Panc1 (cell line): ENCODE measurements around the gene WNK2. TPM values are rescaled to one million over a fixed set of nuclear protein-coding genes. Genes with fewer than 3 reads are reported as not detected.

ENCODE experiments used
- ATAC-seq: fragments of 200-7000 bp; cut with Tn5 transposase; 2 replicates; pipeline ENCODE4 v1.9.1; 2020; ENCODE audit warnings: mild to moderate bottlenecking, moderate library complexity
- BruUV-seq: library from RNA; stranded (reverse); fragments of 400-500 nt; replicated peaks from 2 replicates; lab custom pipeline; 2021; lab: Mats Ljungman, UMichigan
- CTCF ChIA-PET: fragments of 300-600 bp; sonication (Branson Sonifier 250); formaldehyde crosslinking; loops from one replicate; lab custom pipeline; 2022; ENCODE audit warnings: antibody characterized with exemption; lab: Charles Lee
- POLR2A ChIA-PET: fragments of 300-600 bp; sonication (Branson Sonifier 250); formaldehyde crosslinking; loops from one replicate; lab custom pipeline; 2022; ENCODE audit warnings: antibody characterized with exemption; lab: Charles Lee
- DNase-seq: peaks from one replicate; pipeline ENCODE4 v3.0.0-alpha.2; 2010; ENCODE audit warnings: low read depth, low spot score
- H3K27ac ChIP-seq: 2 replicates; pipeline ENCODE4 v1.5.1; 2011; ENCODE audit warnings: mild to moderate bottlenecking, low read length, inconsistent platforms
- H3K27me3 ChIP-seq: fragments of 200-500 bp; sonication (Bioruptor generic); 2 replicates; pipeline ENCODE4 v1.6.0; 2014; ENCODE audit warnings: low read length, inconsistent platforms; ENCODE audit not compliant: control insufficient read depth, insufficient read depth
- H3K36me3 ChIP-seq: fragments of 200-500 bp; sonication (Bioruptor generic); 2 replicates; pipeline ENCODE4 v1.5.1; 2014; ENCODE audit warnings: inconsistent platforms, mild to moderate bottlenecking, low read length, moderate library complexity; ENCODE audit not compliant: control insufficient read depth, insufficient read depth
- H3K4me1 ChIP-seq: 2 replicates; pipeline ENCODE4 v1.5.1; 2011; ENCODE audit warnings: inconsistent platforms, mild to moderate bottlenecking, low read length, moderate library complexity; ENCODE audit not compliant: control insufficient read depth, insufficient read depth
- H3K4me3 ChIP-seq, 2 experiments: 2 replicates each; pipeline ENCODE4 v1.5.1; 2011 to 2012; ENCODE audit warnings: low read depth in 2 of 2, low read length in 2 of 2, mild to moderate bottlenecking in 2 of 2, inconsistent platforms in 1 of 2, moderate library complexity in 1 of 2
- H3K9me3 ChIP-seq: fragments of 200-500 bp; sonication (Bioruptor generic); 2 replicates; pipeline ENCODE4 v1.5.1; 2014; ENCODE audit warnings: low read depth, mild to moderate bottlenecking, inconsistent platforms, low read length, moderate library complexity; ENCODE audit not compliant: control insufficient read depth, insufficient read depth
- POLR2AphosphoS5 ChIP-seq: IDR thresholded peaks from 2 replicates; pipeline ENCODE4 v1.6.1; 2012; ENCODE audit warnings: mild to moderate bottlenecking, low read depth, low read length, moderate library complexity
- REST ChIP-seq, 2 experiments: IDR thresholded peaks; 2 replicates each; pipeline ENCODE4 v1.6.1; 2011 to 2012; ENCODE audit warnings: low read depth in 2 of 2, control low read depth in 1 of 2, low read length in 1 of 2, mild to moderate bottlenecking in 1 of 2, moderate library complexity in 1 of 2; ENCODE audit not compliant: insufficient read depth in 1 of 2
- SIN3A ChIP-seq: IDR thresholded peaks from 2 replicates; pipeline ENCODE4 v1.6.1; 2012; ENCODE audit warnings: low read depth, mild to moderate bottlenecking, low read length, moderate library complexity, borderline replicate concordance; ENCODE audit not compliant: insufficient read depth
- TCF7L2 ChIP-seq: IDR thresholded peaks from 2 replicates; pipeline ENCODE4 v1.6.1; 2011; ENCODE audit warnings: mild to moderate bottlenecking, low read depth, low read length, inconsistent platforms
- in situ Hi-C: cut with HindIII; loops from 2 replicates; pipeline ENCODE4 v1.10.0; 2016; ENCODE audit warnings: low sequenced_read_pairs, low pct_unique_long_range_greater_than_20kb
- intact Hi-C: fragments of 100-400 bp; cut with micrococcal nuclease; formaldehyde crosslinking; loops from one replicate; pipeline ENCODE4 v1.10.0; 2022; ENCODE audit not compliant: unreplicated experiment
- total RNA-seq: library from RNA; stranded (reverse); gene quantifications from one replicate; pipeline ENCODE4 v1.2.1, GENCODE V29; 2021; ENCODE audit not compliant: unreplicated experiment
- TF ChIP-seq, protein P1 (sequence below): fragments of 450-650 bp; IDR thresholded peaks from 2 replicates; pipeline ENCODE4 v1.5.1; 2017; ENCODE audit warnings: mild to moderate bottlenecking

The WNK2 gene
- total RNA-seq, 1 experiment from 2014 or later: 13.7 TPM

DNA sequence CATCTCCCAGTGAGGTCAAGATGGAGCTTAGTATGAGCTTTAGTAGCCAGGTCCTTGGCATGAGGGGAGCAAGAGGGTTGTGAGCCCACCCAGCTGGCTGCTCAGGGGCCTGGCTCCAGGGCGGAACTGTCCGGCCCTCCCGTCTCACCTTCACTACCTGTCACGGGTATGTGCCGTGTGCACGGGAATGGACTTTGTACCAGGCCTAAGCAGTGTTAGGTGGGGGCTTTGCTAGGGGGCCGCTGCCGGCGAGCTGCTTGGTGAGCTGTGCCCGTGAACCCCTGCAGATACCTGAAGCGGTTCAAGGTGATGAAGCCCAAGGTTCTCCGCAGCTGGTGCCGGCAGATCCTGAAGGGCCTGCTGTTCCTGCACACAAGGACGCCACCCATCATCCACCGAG, 46.7 kb downstream of the WNK2 start:
- no peaks in the 10 kb centered on the region for H3K4me1 ChIP-seq
- no peaks in the 10 kb centered on the region for H3K9me3 ChIP-seq
- no peaks in the 10 kb centered on the region for H3K27me3 ChIP-seq
- TF ChIP-seq POLR2AphosphoS5 (no peak), SIN3A (no peak), REST (IDR thresholded peaks at IDR 0.05; ENCODE audit: insufficient read depth in 1 of 2, low read depth in 2 of 2, low read length in 1 of 2) (no peak), TCF7L2 (no peak)
- TF ChIP-seq, protein P1, sequence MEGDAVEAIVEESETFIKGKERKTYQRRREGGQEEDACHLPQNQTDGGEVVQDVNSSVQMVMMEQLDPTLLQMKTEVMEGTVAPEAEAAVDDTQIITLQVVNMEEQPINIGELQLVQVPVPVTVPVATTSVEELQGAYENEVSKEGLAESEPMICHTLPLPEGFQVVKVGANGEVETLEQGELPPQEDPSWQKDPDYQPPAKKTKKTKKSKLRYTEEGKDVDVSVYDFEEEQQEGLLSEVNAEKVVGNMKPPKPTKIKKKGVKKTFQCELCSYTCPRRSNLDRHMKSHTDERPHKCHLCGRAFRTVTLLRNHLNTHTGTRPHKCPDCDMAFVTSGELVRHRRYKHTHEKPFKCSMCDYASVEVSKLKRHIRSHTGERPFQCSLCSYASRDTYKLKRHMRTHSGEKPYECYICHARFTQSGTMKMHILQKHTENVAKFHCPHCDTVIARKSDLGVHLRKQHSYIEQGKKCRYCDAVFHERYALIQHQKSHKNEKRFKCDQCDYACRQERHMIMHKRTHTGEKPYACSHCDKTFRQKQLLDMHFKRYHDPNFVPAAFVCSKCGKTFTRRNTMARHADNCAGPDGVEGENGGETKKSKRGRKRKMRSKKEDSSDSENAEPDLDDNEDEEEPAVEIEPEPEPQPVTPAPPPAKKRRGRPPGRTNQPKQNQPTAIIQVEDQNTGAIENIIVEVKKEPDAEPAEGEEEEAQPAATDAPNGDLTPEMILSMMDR: no peak
- DNase-seq (no peak), ATAC-seq (no peak)
- ChIA-PET CTCF (no interaction called here), POLR2A (no interaction called here)
- intact Hi-C loops (no loop called here), in situ Hi-C loops (no loop called here)
- BruUV-seq: no TSS peak
- H3K27ac ChIP-seq: no peak overlapping the region
- H3K36me3 ChIP-seq: no peaks in the 10 kb centered on the region
- no peak overlapping the region for H3K4me3 ChIP-seq

DNA sequence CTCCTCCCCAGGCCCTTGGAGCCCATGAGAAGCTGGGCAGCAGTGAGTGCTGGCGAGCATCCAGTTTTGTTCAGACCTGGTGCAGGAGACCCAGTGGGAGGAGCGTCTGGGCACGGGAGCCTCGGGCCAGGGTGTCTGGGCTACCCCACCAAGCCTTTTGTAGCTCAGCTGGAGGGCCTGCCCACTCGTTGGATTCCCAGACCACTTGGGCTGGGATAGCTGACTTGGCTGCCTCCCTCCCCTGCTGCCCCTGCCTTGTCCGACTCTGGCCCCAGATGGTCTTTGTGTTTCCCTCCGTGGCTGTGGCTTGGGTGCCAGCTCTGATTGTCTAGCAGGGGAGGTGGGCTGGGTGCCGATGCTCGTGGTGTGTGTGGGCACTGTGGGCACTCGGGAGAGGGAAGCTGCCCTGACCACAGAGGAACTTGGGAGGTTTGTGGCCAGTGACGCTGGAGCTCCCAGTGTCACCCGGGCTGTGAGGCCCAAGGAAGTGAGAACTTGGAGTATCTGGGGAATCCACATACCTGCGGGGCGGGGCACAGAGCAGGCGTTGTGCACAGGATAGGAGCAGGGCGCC, 47.3 kb downstream of the WNK2 start:
- TF ChIP-seq TCF7L2 (no peak), REST (IDR thresholded peaks at IDR 0.05; ENCODE audit: insufficient read depth in 1 of 2, low read depth in 2 of 2, low read length in 1 of 2) (no peak), POLR2AphosphoS5 (no peak), SIN3A (no peak)
- TF ChIP-seq, protein P1: no peak
- Histone ChIP-seq H3K9me3 (no peaks in the 10 kb centered on the region), H3K4me3 (no peak overlapping the region), H3K4me1 (no peaks in the 10 kb centered on the region), H3K36me3 (no peaks in the 10 kb centered on the region), H3K27ac (no peak overlapping the region), H3K27me3 (no peaks in the 10 kb centered on the region)
- ChIA-PET POLR2A (no interaction called here), CTCF (no interaction called here)
- no TSS peak for BruUV-seq
- in situ Hi-C loops (no loop called here), intact Hi-C loops (no loop called here)
- DNase-seq (no peak), ATAC-seq (no peak)
